GM18505 (cell line): Measurements from ENCODE around the gene DAD1.

ENCODE experiments used
- ATAC-seq: cut with Tn5 transposase; IDR thresholded peaks from one replicate; pipeline ENCODE4 v1.9.1; 2021; ENCODE audit not compliant: unreplicated experiment
- POLR2A ChIP-seq: IDR thresholded peaks from 4 replicates; pipeline ENCODE4 v1.6.1; 2011; ENCODE audit warnings: borderline replicate concordance; ENCODE audit not compliant: insufficient read depth, insufficient read length; ENCODE audit errors: extremely low read depth

Gene DAD1

DNA sequence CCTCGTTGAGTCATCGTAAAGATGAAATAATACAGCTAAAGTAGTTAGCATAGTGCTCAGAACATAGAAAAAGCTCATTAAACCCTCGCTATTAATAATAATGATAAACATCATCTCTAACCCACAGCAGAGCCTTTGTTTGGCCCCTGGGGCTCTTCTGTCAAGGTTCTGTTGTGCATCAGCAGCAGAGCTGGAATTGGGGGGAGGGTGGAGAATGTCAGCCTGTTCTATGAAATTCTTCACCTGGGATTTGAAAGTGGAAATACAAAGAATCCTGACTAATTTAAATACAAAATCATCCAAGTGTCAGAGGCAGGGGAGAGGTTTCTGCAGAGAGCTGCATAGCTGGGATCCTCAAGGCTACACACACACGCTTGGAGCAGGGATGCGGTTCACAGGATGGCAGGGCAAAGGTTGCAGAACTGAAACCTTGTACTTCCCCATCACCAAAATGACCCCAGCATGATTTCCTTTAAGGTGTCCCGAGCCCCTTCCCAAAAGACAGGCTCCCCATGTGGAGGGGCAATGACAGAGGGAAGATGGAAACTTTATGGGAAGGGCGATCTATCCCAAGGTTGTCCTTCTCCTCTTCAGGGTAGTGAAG lies 71.8 kb downstream of the DAD1 start:
- ATAC-seq: no peak
- TF ChIP-seq POLR2A: no peak

DNA sequence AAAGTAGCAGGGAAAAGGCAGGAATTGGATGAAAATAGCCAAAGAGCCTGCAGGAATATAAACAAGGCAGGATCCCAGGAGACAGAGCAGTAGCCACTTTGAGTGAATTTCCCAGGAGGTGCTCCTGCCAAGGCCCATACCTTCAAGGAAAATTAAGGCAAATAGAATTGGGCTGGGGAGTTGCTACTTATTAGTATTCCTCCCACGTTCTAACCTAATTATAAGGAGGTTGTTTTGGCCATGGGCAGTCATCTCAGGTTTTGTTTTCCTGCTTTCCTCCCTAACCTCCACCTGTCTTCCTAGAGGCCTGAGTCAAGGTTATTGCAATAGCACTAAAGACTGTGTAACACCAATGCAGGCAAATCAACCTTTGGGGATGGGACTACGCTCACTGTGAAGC lies 73.1 kb downstream of the DAD1 start:
- ATAC-seq: no peak
- no peak for TF ChIP-seq POLR2A
